ENCODE measurements around the gene QSOX2. TPM values are rescaled to one million over a fixed set of nuclear protein-coding genes. Genes with fewer than 3 reads are reported as not detected.

Gene QSOX2
- total RNA-seq, 1 donor from 2014 or later: 16.8 TPM

GRCh38 chr9:136278894-136279293 is 33.3 kb upstream of the QSOX2 start:
- H3K36me3 Mint-ChIP-seq: no peaks in the 10 kb centered on the region
- no peak for DNase-seq (ENCODE audit: low spot score in 2 of 2, unreplicated experiment in 2 of 2)
- no peak for TF ChIP-seq CTCF (IDR thresholded peaks at IDR 0.05; ENCODE audit: unreplicated experiment)
- no peaks in the 10 kb centered on the region for H3K4me1 Mint-ChIP-seq
- H3K27ac Mint-ChIP-seq: no peak overlapping the region
- no peaks in the 10 kb centered on the region for H3K9me3 Mint-ChIP-seq
- H3K27me3 Mint-ChIP-seq (ENCODE audit: low read depth): peaks cover 38% of the 10 kb centered on the region
- no peak overlapping the region for H3K4me3 Mint-ChIP-seq

- Mint-ChIP-seq H3K36me3 (no peaks in the 10 kb centered on the region), H3K4me1 (no peaks in the 10 kb centered on the region), H3K4me3 (no peak overlapping the region), H3K27me3 (ENCODE audit: low read depth) (peaks cover 37% of the 10 kb centered on the region), H3K9me3 (no peaks in the 10 kb centered on the region), H3K27ac (no peak overlapping the region)
- TF ChIP-seq CTCF (IDR thresholded peaks at IDR 0.05; ENCODE audit: unreplicated experiment): no peak
- DNase-seq (ENCODE audit: low spot score in 2 of 2, unreplicated experiment in 2 of 2): no peak
Observed at GRCh38 chr9:136278221-136278620, 32.6 kb upstream of the QSOX2 start.

- Mint-ChIP-seq H3K36me3 (no peaks in the 10 kb centered on the region), H3K9me3 (no peaks in the 10 kb centered on the region), H3K27ac (no peak overlapping the region), H3K4me3 (no peak overlapping the region), H3K27me3 (ENCODE audit: low read depth) (peaks cover 41% of the 10 kb centered on the region), H3K4me1 (no peaks in the 10 kb centered on the region)
- no peak for TF ChIP-seq CTCF (IDR thresholded peaks at IDR 0.05; ENCODE audit: unreplicated experiment)
- no peak for DNase-seq (ENCODE audit: low spot score in 2 of 2, unreplicated experiment in 2 of 2)
Observed at GRCh38 chr9:136277746-136278145, 32.1 kb upstream of the QSOX2 start.

GRCh38 chr9:136276716-136277115 is 31.1 kb upstream of the QSOX2 start:
- TF ChIP-seq CTCF (IDR thresholded peaks at IDR 0.05; ENCODE audit: unreplicated experiment): no peak

GRCh38 chr9:136275655-136276429 is 30.2 kb upstream of the QSOX2 start:
- TF ChIP-seq CTCF (IDR thresholded peaks at IDR 0.05; ENCODE audit: unreplicated experiment): no peak
- DNase-seq (ENCODE audit: low spot score in 2 of 2, unreplicated experiment in 2 of 2): no peak
- Mint-ChIP-seq H3K27me3 (ENCODE audit: low read depth) (peaks cover 45% of the 10 kb centered on the region), H3K36me3 (no peaks in the 10 kb centered on the region), H3K4me3 (no peak overlapping the region), H3K4me1 (no peaks in the 10 kb centered on the region), H3K9me3 (no peaks in the 10 kb centered on the region), H3K27ac (no peak overlapping the region)

More at GRCh38 chr9:136276716-136277115, 31.1 kb upstream of the QSOX2 start:
- Mint-ChIP-seq H3K4me3 (no peak overlapping the region), H3K27me3 (ENCODE audit: low read depth) (peaks cover 43% of the 10 kb centered on the region), H3K36me3 (no peaks in the 10 kb centered on the region), H3K27ac (no peak overlapping the region), H3K4me1 (no peaks in the 10 kb centered on the region), H3K9me3 (no peaks in the 10 kb centered on the region)
- DNase-seq (ENCODE audit: low spot score in 2 of 2, unreplicated experiment in 2 of 2): no peak

Measured in mesothelial cell of epicardium (in vitro differentiated cells).